IPS-18c (cell line): ENCODE measurements around the gene TMOD2.

ENCODE experiments used
- H3K4me3 ChIP-seq: 2 replicates; pipeline ENCODE4 v1.7.0; 2013; ENCODE audit warnings: low read depth, mild to moderate bottlenecking, low read length, moderate library complexity; ENCODE audit not compliant: insufficient read depth
- H3K9me3 ChIP-seq: one replicate; pipeline ENCODE4 v1.6.1; 2013; ENCODE audit warnings: mild to moderate bottlenecking, low read length, moderate library complexity; ENCODE audit not compliant: control insufficient read depth, insufficient read depth

The TMOD2 gene

DNA sequence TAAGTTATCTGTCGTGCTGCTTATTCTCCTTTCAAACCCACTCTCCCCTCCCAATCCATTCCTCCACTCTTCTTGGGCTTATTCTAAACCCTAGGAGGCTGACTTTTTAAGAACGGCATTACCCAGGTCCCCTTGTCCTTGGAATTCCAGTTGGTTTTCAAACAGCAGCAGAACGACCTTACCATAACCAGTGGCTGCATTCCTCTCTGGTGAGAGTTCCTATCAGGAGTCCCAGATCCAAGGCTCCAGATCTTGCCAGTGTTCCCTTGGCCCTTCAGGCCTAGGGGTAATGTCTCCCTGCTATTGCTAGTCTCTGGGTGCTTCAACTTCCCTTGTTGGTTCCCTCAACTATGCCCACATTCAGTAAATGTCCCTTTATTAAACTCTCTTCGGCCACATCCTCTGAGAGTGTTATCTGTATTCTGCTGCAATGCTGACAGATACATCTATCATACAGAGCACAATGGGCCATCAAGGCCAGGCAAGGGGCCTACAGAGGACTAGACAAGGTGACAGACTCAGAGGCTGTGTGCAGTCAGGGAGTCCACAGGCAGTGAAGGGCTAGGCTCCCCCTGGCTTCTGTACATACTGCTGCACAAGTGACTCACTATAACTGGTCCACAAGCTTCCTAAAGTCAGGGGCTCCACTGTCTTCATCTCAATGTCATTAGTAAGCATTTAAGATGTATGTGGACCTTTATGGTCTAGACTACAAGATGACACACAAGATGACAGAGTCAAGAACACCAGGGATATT lies 24.1 kb upstream of the TMOD2 start:
- H3K9me3 ChIP-seq: no peaks in the 10 kb centered on the region
- no peak overlapping the region for H3K4me3 ChIP-seq

DNA sequence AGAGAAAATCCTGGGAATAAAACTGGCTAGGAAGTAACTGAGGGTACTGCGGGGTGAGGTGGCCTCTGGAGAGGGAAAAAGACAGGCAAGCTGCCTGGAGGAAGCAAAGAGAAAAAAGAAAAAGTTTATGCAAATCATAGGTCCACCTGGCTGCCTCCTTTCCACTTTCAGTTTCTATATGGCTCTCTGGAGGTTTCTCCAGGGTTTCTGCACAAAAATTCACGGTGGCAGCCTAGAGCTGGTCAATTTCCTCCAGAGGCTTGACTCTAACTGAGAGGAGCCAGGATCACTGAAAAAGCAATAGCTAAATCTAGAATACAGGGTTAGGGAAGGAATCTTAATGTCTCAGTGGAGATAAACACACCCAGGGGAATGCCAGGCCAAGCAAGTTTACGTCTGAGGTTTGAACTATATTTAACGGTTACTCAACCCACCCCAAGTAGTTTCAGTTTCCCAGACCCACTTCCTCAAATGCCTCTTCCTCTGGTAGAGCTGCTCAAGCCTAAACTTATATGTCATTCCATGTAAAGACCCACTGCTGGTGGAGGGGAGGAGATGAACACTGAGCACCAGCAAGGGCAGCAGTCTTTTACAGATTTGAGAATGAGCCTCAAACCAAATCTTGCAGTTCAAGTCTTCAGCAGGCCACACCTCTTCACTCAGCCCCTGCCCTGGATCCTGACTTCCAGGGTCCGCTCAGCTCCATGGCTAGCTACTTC lies 19.7 kb upstream of the TMOD2 start:
- H3K4me3 ChIP-seq: no peak overlapping the region

GRCh38 chr15:51732646-51733045 lies 18.8 kb upstream of the TMOD2 start:
- H3K9me3 ChIP-seq: no peaks in the 10 kb centered on the region
- no peak overlapping the region for H3K4me3 ChIP-seq

More for the DNA sequence above, 19.7 kb upstream of the TMOD2 start:
- no peaks in the 10 kb centered on the region for H3K9me3 ChIP-seq

GRCh38 chr15:51735228-51736010 lies 16.0 kb upstream of the TMOD2 start:
- H3K4me3 ChIP-seq: no peak overlapping the region
- no peaks in the 10 kb centered on the region for H3K9me3 ChIP-seq

GRCh38 chr15:51736069-51736468 lies 15.3 kb upstream of the TMOD2 start:
- Histone ChIP-seq H3K4me3 (no peak overlapping the region), H3K9me3 (no peaks in the 10 kb centered on the region)

DNA sequence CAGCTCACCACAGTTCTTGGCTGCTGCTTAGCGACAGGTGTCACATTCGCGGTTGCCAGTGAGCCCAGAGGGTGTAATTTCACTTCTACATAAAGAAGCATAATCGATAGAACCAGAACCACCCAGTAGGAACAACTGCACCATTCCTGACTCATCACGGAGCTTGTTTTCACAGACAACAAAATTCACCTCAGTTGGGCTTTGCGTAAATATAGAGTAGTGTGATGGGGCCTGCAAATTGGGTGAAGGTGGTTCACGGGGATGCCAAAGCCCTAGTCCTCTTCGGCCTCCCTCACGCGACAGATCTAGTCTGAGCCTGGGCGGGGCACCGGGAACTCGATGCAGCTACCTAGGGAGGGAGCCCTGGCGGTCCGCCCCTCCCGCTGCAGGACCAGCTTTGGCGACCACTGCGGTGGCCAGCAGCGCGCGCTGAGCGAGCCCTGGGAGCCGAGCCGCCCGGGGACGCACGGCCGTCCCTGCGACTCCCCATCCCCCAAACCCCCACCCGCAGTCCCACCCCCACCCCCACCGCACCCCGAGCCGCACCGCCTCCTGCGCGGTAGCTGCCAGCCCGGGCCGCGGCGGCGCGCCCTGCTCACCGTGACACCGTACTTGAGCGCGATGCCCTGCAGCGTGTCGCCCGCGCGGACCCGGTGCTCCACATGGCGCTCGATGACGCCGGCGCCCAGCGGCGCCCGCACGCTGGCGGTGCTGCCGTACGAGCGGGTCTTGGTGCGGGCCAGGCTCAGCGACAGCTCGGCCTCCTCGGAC lies 14.5 kb upstream of the TMOD2 start:
- Histone ChIP-seq H3K4me3 (peak overlapping the region; percentile 64), H3K9me3 (no peaks in the 10 kb centered on the region)

GRCh38 chr15:51737522-51738305 lies 13.7 kb upstream of the TMOD2 start, which contains the start of gene LYSMD2:
TSS of gene LYSMD2 (minus strand) at chr15:51737655. CDS start at chr15:51737622, 33 bp downstream.
- Histone ChIP-seq H3K4me3 (peak within 1 kb of the TSS; percentile 64), H3K9me3 (no peaks in the 10 kb centered on the region)

DNA sequence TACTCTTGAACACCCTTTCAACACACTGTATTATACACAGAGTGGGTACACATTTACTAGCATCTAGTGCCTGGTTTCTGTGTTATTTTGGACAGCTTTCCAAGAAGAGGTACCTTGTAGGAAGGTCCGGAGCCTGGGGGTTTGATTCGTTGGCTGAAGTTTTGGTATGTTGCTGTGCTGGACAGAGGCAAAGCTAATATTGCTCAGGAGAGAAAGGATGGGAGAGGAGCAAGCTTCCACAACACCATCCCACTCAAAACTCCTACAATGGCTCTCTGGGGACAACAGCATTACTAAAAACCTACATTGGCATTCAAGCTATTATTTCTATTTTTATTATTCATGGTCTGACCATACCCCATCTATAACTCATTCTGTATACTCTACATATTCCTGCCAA lies 12.8 kb upstream of the TMOD2 start:
- Histone ChIP-seq H3K9me3 (no peaks in the 10 kb centered on the region), H3K4me3 (no peak overlapping the region)

DNA sequence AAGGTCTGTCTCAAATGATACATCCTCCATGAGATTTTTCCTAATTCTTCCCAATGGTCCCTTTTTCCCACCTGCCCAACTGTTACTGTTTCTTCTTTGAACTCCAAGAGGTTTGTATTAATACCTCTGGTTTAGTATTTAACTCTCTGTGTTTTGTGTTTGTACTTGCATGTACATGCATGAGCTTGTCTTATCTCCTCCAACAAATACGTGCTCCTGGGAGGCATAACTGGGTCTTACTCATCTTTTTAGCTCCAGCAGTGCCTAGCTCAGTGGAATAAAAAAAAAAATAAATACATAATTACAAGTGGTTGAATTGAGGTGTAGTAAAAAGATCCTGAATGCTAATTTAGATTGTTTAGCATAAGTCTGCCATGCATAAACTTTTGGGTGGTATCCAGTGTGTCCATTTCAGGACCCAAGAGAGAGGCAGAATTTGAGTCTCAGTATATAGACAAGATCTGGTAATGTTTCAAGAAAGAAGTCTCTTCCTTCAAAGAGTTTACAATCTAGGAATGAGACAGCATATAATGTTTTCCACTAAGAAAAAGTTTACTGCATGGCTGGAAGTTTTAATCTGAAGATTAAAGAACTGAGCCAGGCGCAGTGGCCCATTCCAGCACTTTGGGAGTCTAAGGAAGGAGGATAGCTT lies 12.2 kb upstream of the TMOD2 start:
- Histone ChIP-seq H3K4me3 (no peak overlapping the region), H3K9me3 (no peaks in the 10 kb centered on the region)

GRCh38 chr15:51749307-51749706 lies 2.1 kb upstream of the TMOD2 start:
- H3K9me3 ChIP-seq: no peaks in the 10 kb centered on the region
- no peak overlapping the region for H3K4me3 ChIP-seq

GRCh38 chr15:51750186-51750585 lies 1.2 kb upstream of the TMOD2 start:
- H3K4me3 ChIP-seq: no peak overlapping the region

DNA sequence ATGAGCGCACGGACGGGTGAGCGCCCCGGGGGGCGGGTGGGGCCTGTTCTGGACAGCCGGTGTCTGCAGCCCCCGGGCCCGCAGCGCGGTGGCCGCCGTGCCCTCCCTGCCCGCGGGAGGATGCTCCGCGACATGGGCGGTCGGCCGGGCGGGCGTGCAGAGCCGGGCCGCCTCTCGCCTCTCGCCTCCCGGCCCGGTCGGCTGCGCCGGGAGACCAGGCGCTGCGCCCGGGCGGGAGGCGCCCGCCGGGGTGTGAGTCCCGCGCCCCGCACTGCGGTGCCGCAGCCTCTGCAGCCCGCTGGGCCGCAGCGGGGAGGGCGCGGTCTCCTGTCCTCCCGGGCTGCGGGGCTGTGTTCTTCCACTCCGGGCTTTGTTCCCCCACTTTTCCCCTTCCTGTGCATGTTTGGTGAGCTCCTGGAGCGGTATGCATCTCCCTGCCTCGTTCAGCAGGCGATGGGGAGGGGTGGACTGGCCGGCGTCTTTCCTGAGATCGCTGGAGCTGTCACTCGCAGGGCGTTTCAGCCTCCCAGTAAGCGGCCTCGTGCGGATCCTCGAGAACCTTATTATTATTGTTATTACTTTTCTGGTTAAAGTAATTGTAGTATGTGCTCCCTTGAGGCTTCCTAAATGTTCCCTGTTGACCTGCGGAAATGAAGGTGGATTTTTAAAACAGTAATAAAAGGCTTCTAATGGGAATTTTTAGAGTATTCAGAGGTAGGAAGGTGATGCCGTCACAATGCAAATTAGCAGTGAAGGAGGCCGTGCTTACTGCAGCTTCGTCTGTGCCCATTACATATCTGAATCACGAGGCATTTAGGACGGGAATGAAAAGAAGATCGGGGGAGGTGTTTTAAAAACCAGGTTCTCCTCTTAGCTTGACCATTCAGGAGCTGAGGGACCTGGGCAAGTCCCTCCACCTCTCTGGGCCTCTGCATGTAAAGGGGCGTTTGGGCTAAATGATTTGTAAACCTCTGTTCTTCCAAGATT lies 593 bp downstream of the TMOD2 start:
- no peaks in the 10 kb centered on the region for H3K9me3 ChIP-seq
- H3K4me3 ChIP-seq: peak overlapping the region; percentile 75

More at GRCh38 chr15:51750186-51750585, 1.2 kb upstream of the TMOD2 start:
- no peaks in the 10 kb centered on the region for H3K9me3 ChIP-seq

- Histone ChIP-seq H3K9me3 (no peaks in the 10 kb centered on the region), H3K4me3 (no peak overlapping the region)
Measured at GRCh38 chr15:51752888-51753287, 1.5 kb downstream of the TMOD2 start.

DNA sequence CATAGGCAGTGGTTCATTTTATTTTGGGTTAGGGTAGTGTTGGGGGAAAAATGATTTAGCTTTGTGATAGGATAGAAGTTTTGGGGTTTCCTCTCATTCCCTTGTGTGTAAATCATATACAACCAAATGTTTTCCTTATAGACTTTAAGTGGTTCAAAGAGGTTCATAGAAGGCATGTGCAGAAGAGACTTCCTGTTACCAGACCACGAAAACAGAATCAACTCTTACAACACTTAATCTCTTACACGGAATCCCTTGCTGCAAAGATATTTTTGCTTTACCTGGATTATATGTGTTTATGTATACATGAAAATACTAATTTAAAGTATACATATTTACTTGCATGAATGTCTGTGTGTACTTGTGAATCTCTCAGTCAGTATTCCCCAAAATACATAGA lies 2.9 kb downstream of the TMOD2 start:
- Histone ChIP-seq H3K4me3 (no peak overlapping the region), H3K9me3 (no peaks in the 10 kb centered on the region)

- Histone ChIP-seq H3K4me3 (no peak overlapping the region), H3K9me3 (peaks cover 4% of the 10 kb centered on the region)
Measured at GRCh38 chr15:51755790-51756189, 4.4 kb downstream of the TMOD2 start.
